Fibroblast of lung (primary cell): ENCODE measurements around the gene QDPR.

Source experiments
- EZH2 ChIP-seq: IDR thresholded peaks from 2 replicates; pipeline ENCODE4 v1.5.1; 2012; ENCODE audit warnings: low read length, control low read depth, mild to moderate bottlenecking; ENCODE audit errors: missing control alignments
- TF ChIP-seq, protein P1 (sequence below), 2 donors: IDR thresholded peaks in 1 of 2; conservative IDR thresholded peaks in 1 of 2; 1 replicate in 1 of 2; 2 replicates in 1 of 2; pipeline ENCODE4 v1.5.1; 2011 to 2012; ENCODE audit warnings: low read length in 2 of 2, control low read depth in 1 of 2, inconsistent platforms in 1 of 2, low read depth in 1 of 2, mild to moderate bottlenecking in 1 of 2

DNA sequence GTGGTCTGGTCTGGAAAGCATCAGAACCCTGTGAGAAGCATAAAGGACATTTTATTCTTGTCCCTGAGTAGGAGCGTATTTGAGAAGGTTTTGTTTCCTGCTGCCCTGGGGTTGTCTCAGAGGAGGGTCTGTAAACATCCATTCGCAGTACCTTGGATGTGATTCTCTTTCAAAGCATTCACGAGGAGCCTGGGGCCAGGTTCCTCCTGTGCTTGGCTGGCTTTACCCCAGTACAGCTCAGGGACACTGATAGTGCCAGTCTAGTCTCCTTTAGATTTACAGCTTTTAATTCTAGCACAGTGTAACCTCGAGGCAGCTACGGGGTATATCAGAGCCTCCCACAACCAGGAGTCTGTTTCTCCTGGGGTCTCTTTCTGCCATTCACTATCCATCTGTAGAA lies 5.8 kb upstream of the QDPR start:
- TF ChIP-seq, protein P1, sequence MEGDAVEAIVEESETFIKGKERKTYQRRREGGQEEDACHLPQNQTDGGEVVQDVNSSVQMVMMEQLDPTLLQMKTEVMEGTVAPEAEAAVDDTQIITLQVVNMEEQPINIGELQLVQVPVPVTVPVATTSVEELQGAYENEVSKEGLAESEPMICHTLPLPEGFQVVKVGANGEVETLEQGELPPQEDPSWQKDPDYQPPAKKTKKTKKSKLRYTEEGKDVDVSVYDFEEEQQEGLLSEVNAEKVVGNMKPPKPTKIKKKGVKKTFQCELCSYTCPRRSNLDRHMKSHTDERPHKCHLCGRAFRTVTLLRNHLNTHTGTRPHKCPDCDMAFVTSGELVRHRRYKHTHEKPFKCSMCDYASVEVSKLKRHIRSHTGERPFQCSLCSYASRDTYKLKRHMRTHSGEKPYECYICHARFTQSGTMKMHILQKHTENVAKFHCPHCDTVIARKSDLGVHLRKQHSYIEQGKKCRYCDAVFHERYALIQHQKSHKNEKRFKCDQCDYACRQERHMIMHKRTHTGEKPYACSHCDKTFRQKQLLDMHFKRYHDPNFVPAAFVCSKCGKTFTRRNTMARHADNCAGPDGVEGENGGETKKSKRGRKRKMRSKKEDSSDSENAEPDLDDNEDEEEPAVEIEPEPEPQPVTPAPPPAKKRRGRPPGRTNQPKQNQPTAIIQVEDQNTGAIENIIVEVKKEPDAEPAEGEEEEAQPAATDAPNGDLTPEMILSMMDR (conservative IDR thresholded peaks at IDR 0.05 in 1 of 2, IDR thresholded peaks at IDR 0.05 in 1 of 2; ENCODE audit: low read depth in 1 of 2, low read length in 2 of 2), result no peak
- no peak for TF ChIP-seq EZH2
